Common myeloid progenitor, CD34-positive (primary cell): ENCODE measurements around the gene PRSS27.
A peak's percentile ranks its signal among the peaks of the same experiment; 100 is the strongest.
"Not testable (repeated sequence)": the region's sequence is repeated elsewhere in the genome, so short reads cannot be mapped to it uniquely, and the experiment has no call there.

Source experiments
- CTCF ChIA-PET: fragments of 350-600 bp; sonication (Branson Sonifier 250); formaldehyde crosslinking; loops from one replicate; lab custom pipeline; 2021; ENCODE audit warnings: antibody characterized with exemption; lab: Charles Lee
- POLR2A ChIA-PET: fragments of 350-600 bp; sonication (Branson Sonifier 250); formaldehyde crosslinking; loops from one replicate; lab custom pipeline; 2021; ENCODE audit warnings: antibody characterized with exemption; lab: Charles Lee
- DNase-seq, 3 donors: peaks; one replicate each; pipeline versions ENCODE4 v3.0.0 to v3.0.0-alpha.2; 2013
- H3K27ac ChIP-seq, 2 experiments: 1 replicate in 1 of 2; 2 replicates in 1 of 2; pipeline ENCODE4 v1.7.0; 2013; ENCODE audit warnings: inconsistent platforms in 2 of 2, low read length in 2 of 2, mild to moderate bottlenecking in 2 of 2, low read depth in 1 of 2, moderate library complexity in 1 of 2; ENCODE audit not compliant: severe bottlenecking in 2 of 2, insufficient read depth in 1 of 2, poor library complexity in 1 of 2
- H3K27me3 ChIP-seq, 5 experiments: replicated peaks in 2 of 5; 1 replicate in 3 of 5; 2 replicates in 2 of 5; pipeline versions ENCODE4 v1.6.1 to v1.7.0; 2013; ENCODE audit warnings: low read length in 4 of 5, mild to moderate bottlenecking in 2 of 5, moderate library complexity in 2 of 5, inconsistent platforms in 1 of 5; ENCODE audit not compliant: insufficient read depth in 5 of 5, control insufficient read depth in 4 of 5
- H3K36me3 ChIP-seq, 4 experiments: 1 replicate in 2 of 4; 2 replicates in 2 of 4; pipeline versions ENCODE4 v1.6.1 to v1.7.0; 2013; ENCODE audit warnings: low read length in 3 of 4, control low read depth in 1 of 4, mild to moderate bottlenecking in 1 of 4; ENCODE audit not compliant: control insufficient read depth in 4 of 4, insufficient read depth in 4 of 4
- H3K4me1 ChIP-seq, 4 experiments: 1 replicate in 3 of 4; 2 replicates in 1 of 4; pipeline versions ENCODE4 v1.6.1 to v1.7.1; 2013; ENCODE audit warnings: low read length in 3 of 4, mild to moderate bottlenecking in 3 of 4, control low read depth in 1 of 4, inconsistent platforms in 1 of 4, moderate library complexity in 1 of 4; ENCODE audit not compliant: control insufficient read depth in 4 of 4, insufficient read depth in 4 of 4; ENCODE audit errors: control extremely low read depth in 1 of 4
- H3K4me3 ChIP-seq, 7 experiments: 1 replicate in 4 of 7; 2 replicates in 3 of 7; pipeline versions ENCODE4 v1.5.1 to v1.7.0; 2013; ENCODE audit warnings: mild to moderate bottlenecking in 7 of 7, low read length in 6 of 7, moderate library complexity in 6 of 7, inconsistent platforms in 2 of 7, low read depth in 2 of 7, control low read depth in 1 of 7; ENCODE audit not compliant: insufficient read depth in 4 of 7, control insufficient read depth in 1 of 7; ENCODE audit errors: extremely low read depth in 1 of 7
- H3K9me3 ChIP-seq, 5 experiments: 1 replicate in 4 of 5; 2 replicates in 1 of 5; pipeline versions ENCODE4 v1.6.1 to v1.7.1; 2013; ENCODE audit warnings: low read length in 4 of 5, mild to moderate bottlenecking in 2 of 5, inconsistent platforms in 1 of 5, low read depth in 1 of 5, moderate library complexity in 1 of 5; ENCODE audit not compliant: control insufficient read depth in 4 of 5, insufficient read depth in 2 of 5; ENCODE audit errors: control extremely low read depth in 1 of 5
- WGBS: methylation state at CpG from one replicate; pipeline ENCODE4 v1.1.5; 2013; ENCODE audit not compliant: insufficient coverage; 5-methylcytosine and 5-hydroxymethylcytosine counted together

The PRSS27 gene

GRCh38 chr16:2673066-2673999 is 46.7 kb downstream of the PRSS27 start:
- peaks cover 0 to 5% (median 0%) of the 10 kb centered on the region in 4 experiments for H3K36me3 ChIP-seq
- ChIA-PET POLR2A (interaction anchor here (0.6 to 1.0 kb wide), 2 partner anchors 14 to 65 kb away, joined by 3 to 7 read pairs; no protein-coding TSS in a partner anchor), CTCF (interaction anchor here (1.9 kb wide), 1 partner anchor 11 kb away, joined by 6 read pairs; no protein-coding TSS in a partner anchor)
- H3K27ac ChIP-seq = no peak overlapping the region
- H3K9me3 ChIP-seq = no peaks in the 10 kb centered on the region
- DNase-seq = peak; percentile 93 to 97 (median 96)
- peak overlapping the region; percentile 61 to 89 (median 79) for H3K4me3 ChIP-seq
- H3K4me1 ChIP-seq = peaks cover 6 to 24% (median 16%) of the 10 kb centered on the region in 4 experiments
- no peaks in the 10 kb centered on the region for H3K27me3 ChIP-seq
- WGBS = 0% methylated on average over 49 of the region's 107 CpGs

GRCh38 chr16:2671741-2672140 is 48.3 kb downstream of the PRSS27 start:
- no peaks in the 10 kb centered on the region for H3K9me3 ChIP-seq
- DNase-seq = no peak
- H3K27me3 ChIP-seq = no peaks in the 10 kb centered on the region
- WGBS = 93% methylated on average over 13 of the region's 13 CpGs
- peak overlapping the region in 2 of 7 experiments; percentile 63 to 72 for H3K4me3 ChIP-seq
- H3K4me1 ChIP-seq = peaks cover 6 to 24% (median 16%) of the 10 kb centered on the region in 4 experiments
- CTCF ChIA-PET = interaction anchor here (1.9 kb wide), 1 partner anchor 10 kb away, joined by 6 read pairs; no protein-coding TSS in a partner anchor
- peaks cover 0 to 14% (median 0%) of the 10 kb centered on the region in 4 experiments for H3K36me3 ChIP-seq
- no peak overlapping the region for H3K27ac ChIP-seq
- POLR2A ChIA-PET = interaction anchor here (0.6 kb wide), 1 partner anchor 10 kb away, joined by 3 read pairs; no protein-coding TSS in a partner anchor

- POLR2A ChIA-PET, H3K27me3 ChIP-seq, H3K4me3 ChIP-seq, CTCF ChIA-PET, H3K27ac ChIP-seq, H3K9me3 ChIP-seq: not testable (repeated sequence)
- WGBS = 90% methylated on average over 6 of the region's 10 CpGs
- H3K4me1 ChIP-seq = peaks cover 6 to 24% (median 16%) of the 10 kb centered on the region in 4 experiments
- peak in 1 of 3 donors; percentile 33 for DNase-seq
- H3K36me3 ChIP-seq = peaks cover 0 to 14% (median 0%) of the 10 kb centered on the region in 4 experiments
These were observed 48.8 kb downstream of the PRSS27 start for GRCh38 chr16:2671193-2671592.

- peaks cover 6 to 24% (median 16%) of the 10 kb centered on the region in 4 experiments for H3K4me1 ChIP-seq
- H3K27ac ChIP-seq, POLR2A ChIA-PET, H3K27me3 ChIP-seq, H3K9me3 ChIP-seq, H3K4me3 ChIP-seq: not testable (repeated sequence)
- peaks cover 0 to 14% (median 0%) of the 10 kb centered on the region in 4 experiments for H3K36me3 ChIP-seq
- CTCF ChIA-PET = interaction anchor here (1.1 kb wide), 1 partner anchor 48 kb away, joined by 3 read pairs; no protein-coding TSS in a partner anchor
- peak; percentile 38 to 58 (median 49) for DNase-seq
- 8% methylated on average over 10 of the region's 15 CpGs for WGBS
These were observed 50.0 kb downstream of the PRSS27 start for GRCh38 chr16:2670017-2670416.

- POLR2A ChIA-PET, CTCF ChIA-PET: not testable (repeated sequence)
These were observed 50.4 kb downstream of the PRSS27 start for GRCh38 chr16:2669587-2669986.

GRCh38 chr16:2666671-2667070 is 53.4 kb downstream of the PRSS27 start:
- H3K9me3 ChIP-seq, DNase-seq, H3K4me1 ChIP-seq, H3K4me3 ChIP-seq, CTCF ChIA-PET, H3K27me3 ChIP-seq, H3K27ac ChIP-seq, POLR2A ChIA-PET: not testable (repeated sequence)
- H3K36me3 ChIP-seq = peaks cover 0 to 19% (median 2%) of the 10 kb centered on the region in 4 experiments
- WGBS = 96% methylated on average over 7 of the region's 7 CpGs

More at GRCh38 chr16:2669587-2669986, 50.4 kb downstream of the PRSS27 start:
- H3K9me3 ChIP-seq, H3K27me3 ChIP-seq, DNase-seq, H3K27ac ChIP-seq, H3K4me3 ChIP-seq: not testable (repeated sequence)
- Histone ChIP-seq H3K36me3 (peaks cover 0 to 16% (median 0%) of the 10 kb centered on the region in 4 experiments), H3K4me1 (peaks cover 6 to 21% (median 15%) of the 10 kb centered on the region in 4 experiments)
- 95% methylated on average over 5 of the region's 10 CpGs for WGBS
